Smooth muscle cell (in vitro differentiated cells): ENCODE data around the gene LNX2. TPM values are rescaled to one million over a fixed set of nuclear protein-coding genes. Genes with fewer than 3 reads are reported as not detected.

Experiments
- DNase-seq: peaks from one replicate; lab custom pipeline; 2025; ENCODE audit not compliant: unreplicated experiment; lab: John Stamatoyannopoulos, UW
- H2AFZ ChIP-seq: fragments of 200-600 bp; sonication (generic); 2 replicates; pipeline ENCODE4 v1.6.0; 2016; ENCODE audit warnings: antibody characterized with exemption, low read depth, mild to moderate bottlenecking
- H3F3A ChIP-seq: fragments of 200-600 bp; sonication (generic); 2 replicates; pipeline ENCODE4 v1.6.0; 2017; ENCODE audit warnings: antibody characterized with exemption, low read depth
- H3K27ac ChIP-seq: fragments of 200-600 bp; sonication (generic); 2 replicates; pipeline ENCODE4 v1.5.1; 2016; ENCODE audit warnings: low read depth, mild to moderate bottlenecking
- H3K27me3 ChIP-seq: fragments of 200-600 bp; sonication (generic); 2 replicates; pipeline ENCODE4 v1.6.1; 2016; ENCODE audit warnings: low read depth, mild to moderate bottlenecking
- H3K36me3 ChIP-seq: fragments of 200-600 bp; sonication (generic); 2 replicates; pipeline ENCODE4 v1.5.1; 2016; ENCODE audit warnings: low read depth
- H3K4me1 ChIP-seq: fragments of 200-600 bp; sonication (generic); 2 replicates; pipeline ENCODE4 v1.5.1; 2016; ENCODE audit warnings: low read depth
- H3K4me2 ChIP-seq: fragments of 200-600 bp; sonication (generic); 2 replicates; pipeline ENCODE4 v1.6.0; 2016; ENCODE audit warnings: mild to moderate bottlenecking
- H3K4me3 ChIP-seq: fragments of 200-600 bp; sonication (generic); 2 replicates; pipeline ENCODE4 v1.5.1; 2016; ENCODE audit warnings: mild to moderate bottlenecking
- H3K79me2 ChIP-seq: fragments of 200-600 bp; sonication (generic); 2 replicates; pipeline ENCODE4 v1.6.0; 2016; ENCODE audit warnings: low read depth, mild to moderate bottlenecking
- H3K9ac ChIP-seq: fragments of 200-600 bp; sonication (generic); 2 replicates; pipeline ENCODE4 v1.6.0; 2016; ENCODE audit warnings: low read depth
- H3K9me3 ChIP-seq: fragments of 200-600 bp; sonication (generic); replicated peaks from 2 replicates; pipeline ENCODE4 v1.5.1; 2016; ENCODE audit warnings: low read depth
- H4K20me1 ChIP-seq: fragments of 200-600 bp; sonication (generic); 2 replicates; pipeline ENCODE4 v1.6.0; 2016; ENCODE audit warnings: low read depth
- CTCF ChIP-seq: fragments of 200-600 bp; sonication (generic); IDR thresholded peaks from 2 replicates; pipeline ENCODE4 v1.5.1; 2017; ENCODE audit warnings: borderline replicate concordance, mild to moderate bottlenecking, antibody characterized with exemption; ENCODE audit not compliant: insufficient read depth, poor library complexity, severe bottlenecking
- WGBS: methylation state at CpG from one replicate; pipeline ENCODE4 v1.1.7; 2016; ENCODE audit warnings: low lambda C conversion rate; 5-methylcytosine and 5-hydroxymethylcytosine counted together
- polyA plus RNA-seq: library from polyadenylated mRNA; unstranded; fragments of >200 nt; fragmentation: Nextera tagmentation; extraction: Ambion mirVana; gene quantifications from 2 replicates; pipeline ENCODE4 v1.2.1, GENCODE V29; 2016
- total RNA-seq: library from RNA; depleted of rRNA; stranded (reverse); fragments of >200 nt; gene quantifications from 2 replicates; pipeline ENCODE4 v1.2.3, GENCODE V29; 2014

Gene LNX2
- total and polyA plus RNA-seq, 2 experiments from 2014 or later, result 5.5 to 7.3 TPM

GRCh38 chr13:27551562-27551961, 68.8 kb downstream of the LNX2 start:
- Histone ChIP-seq H3K27ac (no peak overlapping the region), H3K36me3 (peaks cover 18% of the 10 kb centered on the region), H4K20me1 (no peaks in the 10 kb centered on the region), H3K9me3 (no peaks in the 10 kb centered on the region), H3K4me2 (no peak overlapping the region), H3K27me3 (no peaks in the 10 kb centered on the region), H3K4me1 (no peaks in the 10 kb centered on the region), H3K4me3 (no peak overlapping the region), H3F3A (no peaks in the 10 kb centered on the region), H3K9ac (no peak overlapping the region), H2AFZ (no peak overlapping the region), H3K79me2 (no peaks in the 10 kb centered on the region)
- 64% methylated on average over 4 of the region's 4 CpGs for WGBS
- no peak for TF ChIP-seq CTCF
- no peak for DNase-seq

GRCh38 chr13:27549406-27549981, 70.8 kb downstream of the LNX2 start:
- no peaks in the 10 kb centered on the region for H3K79me2 ChIP-seq
- no peaks in the 10 kb centered on the region for H4K20me1 ChIP-seq
- DNase-seq, result no peak
- no peak overlapping the region for H3K4me2 ChIP-seq
- H3K27ac ChIP-seq, result peak overlapping the region; percentile 61
- H3K9ac ChIP-seq, result no peak overlapping the region
- no peaks in the 10 kb centered on the region for H3F3A ChIP-seq
- H2AFZ ChIP-seq, result no peak overlapping the region
- no peaks in the 10 kb centered on the region for H3K4me1 ChIP-seq
- H3K27me3 ChIP-seq, result no peaks in the 10 kb centered on the region
- no peak overlapping the region for H3K4me3 ChIP-seq
- peaks cover 3% of the 10 kb centered on the region for H3K36me3 ChIP-seq
- TF ChIP-seq CTCF, result no peak
- 91% methylated on average over 8 of the region's 8 CpGs for WGBS
- H3K9me3 ChIP-seq, result no peaks in the 10 kb centered on the region

- WGBS, result 89% methylated on average over 3 of the region's 3 CpGs
- H3K4me2 ChIP-seq, result no peak overlapping the region
- peaks cover 5% of the 10 kb centered on the region for H3F3A ChIP-seq
- no peak for TF ChIP-seq CTCF
- H3K9me3 ChIP-seq, result no peaks in the 10 kb centered on the region
- H3K4me3 ChIP-seq, result no peak overlapping the region
- no peaks in the 10 kb centered on the region for H3K36me3 ChIP-seq
- no peaks in the 10 kb centered on the region for H3K79me2 ChIP-seq
- no peak for DNase-seq
- no peaks in the 10 kb centered on the region for H4K20me1 ChIP-seq
- peaks cover 10% of the 10 kb centered on the region for H3K4me1 ChIP-seq
- no peak overlapping the region for H3K27ac ChIP-seq
- no peaks in the 10 kb centered on the region for H3K27me3 ChIP-seq
- H2AFZ ChIP-seq, result no peak overlapping the region
- no peak overlapping the region for H3K9ac ChIP-seq
Measured at GRCh38 chr13:27542220-27542619, 78.1 kb downstream of the LNX2 start.

- Histone ChIP-seq H3K36me3 (no peaks in the 10 kb centered on the region), H4K20me1 (no peaks in the 10 kb centered on the region), H3K27me3 (no peaks in the 10 kb centered on the region), H3K27ac (peak overlapping the region; percentile 54), H3K4me2 (peak overlapping the region; percentile 76), H3K9me3 (no peaks in the 10 kb centered on the region), H3K4me1 (peaks cover 10% of the 10 kb centered on the region), H2AFZ (no peak overlapping the region), H3K4me3 (no peak overlapping the region), H3K9ac (no peak overlapping the region), H3K79me2 (no peaks in the 10 kb centered on the region), H3F3A (peaks cover 5% of the 10 kb centered on the region)
- no peak for TF ChIP-seq CTCF
- WGBS, result 49% methylated on average over 3 of the region's 3 CpGs
- no peak for DNase-seq
Measured at GRCh38 chr13:27541386-27541785, 78.9 kb downstream of the LNX2 start.
